Natural killer cell treated with Interleukin-12 subunit alpha and Interleukin-12 subunit beta and Interleukin-15 and Interleukin-18, amount 100 ng/mL, for 72 hours (primary cell): ENCODE results near the gene OSBPL9. TPM values are rescaled to one million over a fixed set of nuclear protein-coding genes. Genes with fewer than 3 reads are reported as not detected.
"Not testable (repeated sequence)": the region's sequence is repeated elsewhere in the genome, so short reads cannot be mapped to it uniquely, and the experiment has no call there.

Source experiments
- ATAC-seq, 2 donors: fragments of 150-1000 bp; cut with Tn5 transposase in 1 of 2; sonication (Bioruptor Pico), chemical (Tn5 transposase) in 1 of 2; 2 replicates each; pipeline ENCODE4 v1.10.0; 2021
- DNase-seq: peaks from one replicate; pipeline ENCODE4 v3.0.0; 2022; ENCODE audit warnings: low spot score
- H3K27ac Mint-ChIP-seq, 2 donors: 1 replicate in 1 of 2; 2 replicates in 1 of 2; pipeline ENCODE4 v1.8.0; 2022; ENCODE audit warnings: mixed read lengths in 2 of 2, mild to moderate bottlenecking in 1 of 2, moderate library complexity in 1 of 2
- H3K27me3 Mint-ChIP-seq, 2 donors: 1 replicate in 1 of 2; 2 replicates in 1 of 2; pipeline ENCODE4 v1.8.0; 2022; ENCODE audit warnings: mixed read lengths in 2 of 2
- H3K36me3 Mint-ChIP-seq: one replicate; pipeline ENCODE4 v1.8.0; 2022; ENCODE audit warnings: mixed read lengths
- H3K4me1 Mint-ChIP-seq, 2 donors: 1 replicate in 1 of 2; 2 replicates in 1 of 2; pipeline ENCODE4 v1.8.0; 2022; ENCODE audit warnings: low read depth in 2 of 2, mixed read lengths in 2 of 2, mild to moderate bottlenecking in 1 of 2
- H3K4me3 Mint-ChIP-seq: one replicate; pipeline ENCODE4 v1.8.0; 2022; ENCODE audit warnings: mixed read lengths
- H3K9me3 Mint-ChIP-seq: 2 replicates; pipeline ENCODE4 v1.8.0; 2022; ENCODE audit warnings: mixed read lengths
- total RNA-seq, 2 donors: library from RNA; stranded (reverse); gene quantifications; one replicate each; pipeline ENCODE4 v1.2.3, GENCODE V29; 2022

Gene OSBPL9
- total RNA-seq, 2 donors from 2014 or later: 55.6 to 55.7 TPM

DNA sequence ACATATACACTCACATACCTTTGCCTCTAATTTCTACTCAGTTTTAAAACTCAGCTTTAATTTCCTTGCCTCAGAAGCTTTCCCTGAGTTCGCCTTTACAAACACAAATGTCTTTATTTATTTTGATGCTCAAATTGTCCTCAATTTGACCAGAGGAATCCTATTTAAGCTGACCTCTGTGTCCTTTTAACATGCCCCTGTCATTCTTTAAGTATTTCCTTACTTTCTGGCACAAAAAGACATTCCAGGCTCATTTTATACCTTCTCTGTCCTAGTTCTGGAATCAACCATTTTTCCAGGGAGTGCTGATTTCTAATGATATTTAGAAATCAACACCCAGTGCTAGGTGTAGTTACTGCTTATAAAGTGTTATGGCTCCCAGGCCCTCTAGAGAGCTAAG lies 82.5 kb downstream of the OSBPL9 start:
- Mint-ChIP-seq H3K9me3 (peaks cover 3% of the 10 kb centered on the region), H3K4me3 (no peak overlapping the region), H3K27me3 (no peaks in the 10 kb centered on the region), H3K4me1 (peaks cover 0 to 4% of the 10 kb centered on the region in 2 donors), H3K36me3 (no peaks in the 10 kb centered on the region), H3K27ac (no peak overlapping the region)
- DNase-seq (no peak), ATAC-seq (no peak)

DNA sequence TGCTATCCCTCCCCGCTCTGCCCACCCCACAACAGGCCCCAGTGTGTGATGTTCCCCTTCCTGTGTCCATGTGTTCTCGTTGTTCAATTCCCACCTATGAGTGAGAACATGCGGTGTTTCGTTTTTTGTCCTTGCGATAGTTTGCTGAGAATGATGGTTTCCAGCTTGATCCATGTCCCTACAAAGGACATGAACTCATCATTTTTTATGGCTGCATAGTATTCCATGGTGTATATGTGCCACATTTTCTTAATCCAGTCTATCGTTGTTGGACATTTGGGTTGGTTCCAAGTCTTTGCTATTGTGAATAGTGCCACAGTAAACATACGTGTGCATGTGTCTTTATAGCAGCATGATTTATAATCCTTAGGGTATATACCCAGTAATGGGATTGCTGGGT lies 84.9 kb downstream of the OSBPL9 start:
- not testable (repeated sequence) for H3K27me3 Mint-ChIP-seq, H3K36me3 Mint-ChIP-seq, H3K27ac Mint-ChIP-seq, DNase-seq, H3K9me3 Mint-ChIP-seq, H3K4me3 Mint-ChIP-seq, H3K4me1 Mint-ChIP-seq, ATAC-seq

DNA sequence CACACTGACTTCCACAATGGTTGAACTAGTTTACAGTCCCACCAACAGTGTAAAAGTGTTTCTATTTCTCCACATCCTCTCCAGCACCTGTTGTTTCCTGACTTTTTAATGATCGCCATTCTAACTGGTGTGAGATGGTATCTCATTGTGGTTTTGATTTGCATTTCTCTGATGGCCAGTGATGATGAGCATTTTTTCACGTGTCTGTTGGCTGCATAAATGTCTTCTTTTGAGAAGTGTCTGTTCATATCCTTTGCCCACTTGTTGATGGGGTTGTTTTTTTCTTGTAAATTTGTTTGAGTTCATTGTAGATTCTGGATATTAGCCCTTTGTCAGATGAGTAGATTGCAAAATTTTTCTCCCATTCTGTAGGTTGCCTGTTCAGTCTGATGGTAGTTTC lies 85.3 kb downstream of the OSBPL9 start:
- ATAC-seq, H3K27me3 Mint-ChIP-seq: not testable (repeated sequence)

DNA sequence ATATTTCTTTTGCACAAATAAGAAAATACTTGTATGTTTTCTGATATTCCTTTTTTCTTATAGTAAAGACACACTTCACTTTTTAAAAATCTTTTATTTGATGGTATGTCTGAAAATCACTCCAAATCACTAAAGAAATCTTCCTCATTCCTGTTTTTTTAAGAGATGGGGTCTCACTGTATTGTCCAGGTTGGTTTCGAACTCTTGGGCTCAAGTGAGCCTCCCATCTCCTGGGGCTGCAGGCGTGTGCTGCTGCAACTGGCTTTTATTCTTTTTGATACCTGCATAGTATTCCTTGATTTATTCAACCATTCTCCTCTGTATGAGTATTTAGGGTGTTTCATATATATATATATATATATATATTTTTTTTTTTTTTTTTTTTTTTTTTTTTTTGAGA lies 88.1 kb downstream of the OSBPL9 start:
- H3K27ac Mint-ChIP-seq: no peak overlapping the region
- DNase-seq: no peak
- ATAC-seq: no peak
- H3K9me3 Mint-ChIP-seq: peaks cover 3% of the 10 kb centered on the region
- peaks cover 0 to 6% of the 10 kb centered on the region in 2 donors for H3K4me1 Mint-ChIP-seq
- H3K4me3 Mint-ChIP-seq: no peak overlapping the region
- no peaks in the 10 kb centered on the region for H3K36me3 Mint-ChIP-seq
- no peaks in the 10 kb centered on the region for H3K27me3 Mint-ChIP-seq

More for the DNA sequence above, 85.3 kb downstream of the OSBPL9 start:
- not testable (repeated sequence) for H3K4me1 Mint-ChIP-seq, H3K36me3 Mint-ChIP-seq, DNase-seq, H3K4me3 Mint-ChIP-seq, H3K9me3 Mint-ChIP-seq, H3K27ac Mint-ChIP-seq

DNA sequence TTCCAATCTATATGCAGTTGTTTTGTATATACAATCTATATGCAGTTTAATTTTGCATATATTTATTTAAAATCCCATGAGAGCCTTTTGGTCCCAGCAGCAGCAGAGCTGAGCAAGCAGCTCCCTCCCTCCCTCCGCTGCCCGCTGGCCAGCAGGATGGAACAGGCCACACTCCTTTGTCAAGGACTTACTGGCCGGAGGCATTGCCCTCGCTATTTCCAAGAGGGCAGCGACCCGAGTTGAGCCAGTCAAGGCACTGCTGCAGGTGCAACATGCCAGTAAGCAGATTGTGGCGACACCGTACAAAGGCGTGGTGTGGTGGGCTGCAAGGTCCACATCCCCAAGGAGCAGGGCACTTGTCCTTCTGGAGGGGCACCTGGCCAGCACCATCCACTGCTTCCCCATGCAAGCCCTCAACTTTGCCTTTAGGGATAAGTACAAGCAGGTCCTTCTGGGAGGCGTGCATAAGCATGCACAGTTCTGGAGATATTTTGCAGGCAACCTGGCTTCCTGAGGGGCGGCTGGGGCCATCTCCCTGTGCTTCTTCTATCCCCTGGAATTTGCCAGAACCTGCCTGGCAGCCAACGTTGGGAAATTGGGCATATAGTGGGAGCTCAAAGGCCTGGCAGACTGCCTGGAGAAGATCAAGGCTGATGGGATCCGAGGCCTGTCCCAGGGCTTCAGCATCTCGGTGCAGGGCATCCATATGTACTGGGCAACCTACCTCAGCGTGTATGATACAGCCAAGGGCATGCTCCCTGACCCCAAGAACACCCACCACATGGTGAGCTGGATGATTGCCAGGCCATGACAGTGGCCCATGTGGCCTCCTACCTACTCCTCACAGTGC lies 92.2 kb downstream of the OSBPL9 start:
- DNase-seq: no peak
- H3K27ac Mint-ChIP-seq: no peak overlapping the region
- no peak overlapping the region for H3K4me3 Mint-ChIP-seq
- no peaks in the 10 kb centered on the region for H3K9me3 Mint-ChIP-seq
- no peaks in the 10 kb centered on the region for H3K27me3 Mint-ChIP-seq
- no peaks in the 10 kb centered on the region for H3K36me3 Mint-ChIP-seq
- peaks cover 0 to 3% of the 10 kb centered on the region in 2 donors for H3K4me1 Mint-ChIP-seq
- ATAC-seq: peak in 1 of 2 donors; percentile 48

DNA sequence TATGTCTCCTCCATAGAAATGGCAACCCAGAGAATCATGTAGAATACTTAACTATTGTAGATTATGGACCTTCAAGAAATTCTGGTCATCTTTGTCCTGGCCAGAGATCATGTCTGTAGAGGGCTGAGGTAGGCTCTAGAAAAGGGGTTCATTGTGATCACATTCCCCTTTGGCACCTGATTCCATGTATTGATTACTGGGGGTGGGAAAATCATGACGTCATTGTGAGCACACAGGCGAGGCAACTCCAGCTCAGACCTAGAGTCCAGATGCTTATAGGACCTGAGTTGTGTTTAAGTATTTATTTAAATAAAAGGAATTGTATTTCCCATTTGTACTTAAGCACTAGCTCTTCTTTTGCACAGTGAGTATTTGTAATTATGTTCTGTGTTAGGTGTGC lies 93.1 kb downstream of the OSBPL9 start:
- H3K4me3 Mint-ChIP-seq: no peak overlapping the region
- peaks cover 0 to 3% of the 10 kb centered on the region in 2 donors for H3K4me1 Mint-ChIP-seq
- no peak for DNase-seq
- no peaks in the 10 kb centered on the region for H3K9me3 Mint-ChIP-seq
- H3K27me3 Mint-ChIP-seq: no peaks in the 10 kb centered on the region
- no peak overlapping the region for H3K27ac Mint-ChIP-seq
- no peak for ATAC-seq
- no peaks in the 10 kb centered on the region for H3K36me3 Mint-ChIP-seq

DNA sequence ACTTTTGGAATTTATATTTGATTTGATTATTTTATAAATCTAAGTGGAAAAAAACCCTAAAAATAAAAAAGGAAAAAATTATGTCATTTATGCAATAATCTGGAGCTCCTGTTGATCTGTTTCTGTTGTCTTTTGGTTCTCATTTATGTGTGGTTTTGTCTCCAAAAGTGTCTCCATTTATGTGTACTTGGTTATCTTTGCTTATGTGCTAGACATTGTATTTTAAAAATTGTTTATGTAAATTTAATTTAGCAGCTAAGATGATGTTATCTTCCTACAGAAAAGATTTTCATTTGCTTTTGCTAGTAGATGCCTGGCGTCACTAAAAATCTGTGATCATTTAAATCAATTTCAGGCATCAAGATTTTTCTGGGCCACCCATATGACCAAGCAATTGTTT lies 95.7 kb downstream of the OSBPL9 start:
- no peaks in the 10 kb centered on the region for H3K4me1 Mint-ChIP-seq
- H3K27ac Mint-ChIP-seq: no peak overlapping the region
- ATAC-seq: no peak
- H3K9me3 Mint-ChIP-seq: no peaks in the 10 kb centered on the region
- H3K27me3 Mint-ChIP-seq: no peaks in the 10 kb centered on the region
- H3K36me3 Mint-ChIP-seq: no peaks in the 10 kb centered on the region
- DNase-seq: no peak
- H3K4me3 Mint-ChIP-seq: no peak overlapping the region

DNA sequence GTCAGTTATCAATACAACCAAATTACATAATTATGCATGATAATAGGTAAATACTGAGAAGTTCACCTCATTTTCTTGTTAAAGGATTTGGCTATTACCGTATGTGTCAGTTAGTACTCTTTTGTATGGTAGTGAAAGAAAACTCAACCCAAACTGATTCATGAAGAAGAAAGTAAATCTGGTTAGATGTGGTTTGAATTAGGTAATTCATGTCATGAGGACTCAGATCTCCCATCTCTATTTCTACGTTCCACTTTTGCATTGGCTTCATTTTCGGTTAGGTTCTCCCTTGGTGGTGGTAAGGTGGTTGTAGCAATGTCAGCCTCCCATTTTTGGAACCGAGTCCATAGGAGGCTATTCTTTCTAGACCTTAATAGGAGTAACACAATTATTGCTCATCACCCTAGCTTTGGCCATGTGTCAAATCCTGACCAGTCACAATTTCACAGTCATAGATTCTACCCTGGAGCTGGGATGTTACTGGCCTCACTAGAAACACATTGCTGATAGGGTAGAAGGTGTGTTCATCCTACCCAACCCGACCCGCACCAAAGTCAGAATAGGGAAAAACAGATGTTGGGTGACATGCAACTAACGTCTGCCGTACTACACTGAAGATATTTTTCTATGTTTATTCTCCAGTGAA lies 97.6 kb downstream of the OSBPL9 start:
- Mint-ChIP-seq H3K27me3 (no peaks in the 10 kb centered on the region), H3K4me3 (no peak overlapping the region), H3K36me3 (no peaks in the 10 kb centered on the region), H3K27ac (no peak overlapping the region), H3K9me3 (no peaks in the 10 kb centered on the region), H3K4me1 (peaks cover 7 to 9% of the 10 kb centered on the region in 2 donors)
- DNase-seq (no peak), ATAC-seq (no peak)

DNA sequence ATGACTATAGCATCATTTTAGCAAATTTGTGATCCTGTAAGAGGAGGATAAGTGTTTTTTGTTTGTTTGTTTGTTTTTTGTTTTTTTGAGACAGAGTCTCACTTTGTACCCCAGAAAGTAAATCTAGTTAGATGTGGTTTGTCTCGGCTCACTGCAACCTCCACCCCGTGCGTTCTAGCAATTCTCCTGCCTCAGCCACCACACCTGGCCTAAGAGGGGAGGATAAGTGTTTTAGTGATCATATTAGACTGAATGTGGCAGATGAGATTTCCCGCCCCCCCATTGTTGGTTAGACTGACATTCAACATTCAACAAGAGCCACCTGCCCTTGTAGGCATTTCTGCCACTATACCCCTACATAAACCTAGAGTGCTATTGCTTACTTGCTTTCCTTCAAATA lies 98.5 kb downstream of the OSBPL9 start:
- no peaks in the 10 kb centered on the region for H3K9me3 Mint-ChIP-seq
- H3K4me3 Mint-ChIP-seq: no peak overlapping the region
- no peak overlapping the region for H3K27ac Mint-ChIP-seq
- DNase-seq: no peak
- H3K4me1 Mint-ChIP-seq: peaks cover 7 to 9% of the 10 kb centered on the region in 2 donors
- no peak for ATAC-seq
- H3K36me3 Mint-ChIP-seq: no peaks in the 10 kb centered on the region
- H3K27me3 Mint-ChIP-seq: no peaks in the 10 kb centered on the region

DNA sequence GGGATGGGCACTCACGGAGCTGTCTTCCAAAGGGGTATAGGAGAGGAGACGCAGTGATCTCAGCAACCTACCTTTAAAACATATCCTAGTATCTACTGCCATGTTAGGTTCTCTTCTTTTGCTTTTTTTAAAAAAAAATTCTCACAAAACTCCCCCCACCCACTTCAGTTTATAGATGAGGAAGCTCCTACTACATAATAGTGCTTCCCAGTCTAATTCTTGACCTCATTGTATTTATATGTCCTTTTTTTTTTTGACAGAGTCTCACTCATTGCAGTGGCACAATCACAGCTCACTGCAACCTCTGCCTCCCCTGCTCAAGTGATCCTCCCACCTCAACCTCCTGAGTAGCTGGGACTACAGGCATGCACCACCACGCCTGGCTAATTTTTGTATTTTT lies 99.9 kb downstream of the OSBPL9 start:
- no peak overlapping the region for H3K4me3 Mint-ChIP-seq
- H3K9me3 Mint-ChIP-seq: no peaks in the 10 kb centered on the region
- no peak for DNase-seq
- no peak for ATAC-seq
- peaks cover 7 to 9% of the 10 kb centered on the region in 2 donors for H3K4me1 Mint-ChIP-seq
- H3K36me3 Mint-ChIP-seq: no peaks in the 10 kb centered on the region
- H3K27me3 Mint-ChIP-seq: no peaks in the 10 kb centered on the region
- H3K27ac Mint-ChIP-seq: no peak overlapping the region

DNA sequence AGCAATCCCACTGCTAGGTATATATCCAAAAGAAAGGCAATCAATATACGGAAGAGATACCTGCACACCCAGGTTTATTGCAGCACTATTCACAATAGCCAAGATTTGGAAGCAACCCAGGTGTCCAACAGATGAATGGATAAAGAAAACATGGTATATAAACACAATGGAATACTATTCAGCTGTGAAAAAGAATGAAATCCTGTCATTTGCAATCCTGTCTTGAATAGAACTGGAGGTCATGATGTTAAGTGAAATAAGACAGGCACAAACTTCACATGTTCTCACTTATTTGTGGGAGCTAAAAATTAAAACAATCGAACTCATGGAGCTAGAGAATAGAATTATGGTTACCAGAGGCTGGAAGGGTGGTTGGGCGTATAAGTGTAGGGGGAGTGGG lies 101.0 kb downstream of the OSBPL9 start:
- ATAC-seq (no peak), DNase-seq (no peak)
- H3K4me1 Mint-ChIP-seq: peaks cover 7 to 9% of the 10 kb centered on the region in 2 donors
- no peak overlapping the region for H3K27ac Mint-ChIP-seq
- H3K27me3 Mint-ChIP-seq: no peaks in the 10 kb centered on the region
- no peak overlapping the region for H3K4me3 Mint-ChIP-seq
- no peaks in the 10 kb centered on the region for H3K9me3 Mint-ChIP-seq
- H3K36me3 Mint-ChIP-seq: no peaks in the 10 kb centered on the region

DNA sequence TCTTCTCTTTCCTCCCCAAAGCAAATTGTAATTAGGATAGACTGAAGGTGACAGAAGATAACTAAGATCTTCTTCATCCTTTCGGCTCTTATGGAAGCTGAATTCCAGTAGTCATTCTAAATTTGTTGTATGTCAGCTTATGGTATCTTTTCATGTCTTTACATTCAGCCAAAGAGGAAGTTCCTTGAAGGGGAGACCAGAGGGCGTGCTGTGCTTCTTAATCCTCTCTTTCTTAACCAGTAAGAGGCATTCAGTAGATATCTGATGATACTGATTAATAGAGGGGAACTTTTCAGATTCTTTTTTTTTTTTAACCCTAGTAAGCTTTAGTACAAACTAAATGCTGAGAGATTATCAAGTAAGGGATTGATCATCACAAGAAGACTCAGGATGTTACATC lies 102.3 kb downstream of the OSBPL9 start:
- ATAC-seq (no peak), DNase-seq (no peak)
- H3K27me3 Mint-ChIP-seq: no peaks in the 10 kb centered on the region
- peak overlapping the region in 1 of 2 donors; percentile 9 for H3K27ac Mint-ChIP-seq
- peaks cover 7 to 9% of the 10 kb centered on the region in 2 donors for H3K4me1 Mint-ChIP-seq
- H3K36me3 Mint-ChIP-seq: no peaks in the 10 kb centered on the region
- no peaks in the 10 kb centered on the region for H3K9me3 Mint-ChIP-seq
- H3K4me3 Mint-ChIP-seq: no peak overlapping the region

DNA sequence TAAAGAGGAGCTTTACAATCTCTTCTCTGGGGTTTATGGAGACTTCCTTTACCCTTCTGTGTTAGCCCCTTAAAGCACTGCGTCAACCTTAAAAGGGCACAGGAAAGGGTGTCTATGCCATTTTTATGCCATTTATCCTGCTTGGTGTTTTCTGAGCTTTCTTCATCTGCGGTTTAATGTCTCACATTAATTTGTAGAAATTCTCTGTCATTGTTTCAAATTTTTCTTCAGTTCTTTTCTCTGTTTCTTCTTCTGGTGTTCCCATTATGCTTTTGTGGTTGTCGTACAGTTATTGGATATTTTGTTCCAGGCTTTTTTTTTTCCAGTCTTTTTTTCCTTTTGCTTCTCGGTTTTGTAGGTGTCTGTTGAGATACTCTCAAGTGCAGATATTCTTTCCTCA lies 107.9 kb downstream of the OSBPL9 start:
- Mint-ChIP-seq H3K27ac (no peak overlapping the region), H3K36me3 (no peaks in the 10 kb centered on the region), H3K4me1 (peaks cover 14 to 15% of the 10 kb centered on the region in 2 donors), H3K27me3 (no peaks in the 10 kb centered on the region), H3K9me3 (no peaks in the 10 kb centered on the region), H3K4me3 (no peak overlapping the region)
- ATAC-seq (no peak), DNase-seq (no peak)

DNA sequence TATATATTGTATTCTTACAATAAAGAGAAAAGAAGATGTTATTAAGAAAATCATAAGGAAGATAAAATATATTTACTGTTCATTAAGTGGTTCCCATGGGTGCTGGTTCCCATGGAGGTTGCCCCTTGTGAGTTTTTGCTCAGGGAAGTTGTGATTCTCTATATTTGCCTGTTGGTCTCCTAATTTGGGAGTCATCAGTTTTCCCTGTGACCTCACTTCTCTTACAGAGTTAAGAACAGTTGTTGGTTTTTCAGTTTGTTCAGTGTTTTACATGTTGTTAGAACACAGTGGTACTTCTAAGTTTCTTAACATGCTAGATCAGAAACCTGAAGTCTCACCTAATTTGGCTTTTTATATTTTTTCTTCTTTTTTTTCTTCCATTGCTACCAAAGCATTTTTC lies 109.2 kb downstream of the OSBPL9 start:
- DNase-seq (no peak), ATAC-seq (no peak)
- Mint-ChIP-seq H3K4me3 (no peak overlapping the region), H3K9me3 (no peaks in the 10 kb centered on the region), H3K36me3 (no peaks in the 10 kb centered on the region), H3K4me1 (peaks cover 19 to 22% of the 10 kb centered on the region in 2 donors), H3K27ac (peak overlapping the region in 1 of 2 donors; percentile 49), H3K27me3 (no peaks in the 10 kb centered on the region)
